KBM-7 (cell line): ENCODE data around the gene ZNF556.
A peak's percentile ranks its signal among the peaks of the same experiment; 100 is the strongest.

ENCODE experiments used
- DNase-seq: peaks from one replicate; pipeline ENCODE4 v3.0.0-alpha.2; 2015
- in situ Hi-C: fragments of 300-500 bp; cut with MboI; formaldehyde crosslinking; loops from 2 replicates; pipeline ENCODE4 v1.14.3; 2020; ENCODE audit warnings: low sequenced_read_pairs, low pct_unique_long_range_greater_than_20kb, mixed read lengths

The ZNF556 gene

DNA sequence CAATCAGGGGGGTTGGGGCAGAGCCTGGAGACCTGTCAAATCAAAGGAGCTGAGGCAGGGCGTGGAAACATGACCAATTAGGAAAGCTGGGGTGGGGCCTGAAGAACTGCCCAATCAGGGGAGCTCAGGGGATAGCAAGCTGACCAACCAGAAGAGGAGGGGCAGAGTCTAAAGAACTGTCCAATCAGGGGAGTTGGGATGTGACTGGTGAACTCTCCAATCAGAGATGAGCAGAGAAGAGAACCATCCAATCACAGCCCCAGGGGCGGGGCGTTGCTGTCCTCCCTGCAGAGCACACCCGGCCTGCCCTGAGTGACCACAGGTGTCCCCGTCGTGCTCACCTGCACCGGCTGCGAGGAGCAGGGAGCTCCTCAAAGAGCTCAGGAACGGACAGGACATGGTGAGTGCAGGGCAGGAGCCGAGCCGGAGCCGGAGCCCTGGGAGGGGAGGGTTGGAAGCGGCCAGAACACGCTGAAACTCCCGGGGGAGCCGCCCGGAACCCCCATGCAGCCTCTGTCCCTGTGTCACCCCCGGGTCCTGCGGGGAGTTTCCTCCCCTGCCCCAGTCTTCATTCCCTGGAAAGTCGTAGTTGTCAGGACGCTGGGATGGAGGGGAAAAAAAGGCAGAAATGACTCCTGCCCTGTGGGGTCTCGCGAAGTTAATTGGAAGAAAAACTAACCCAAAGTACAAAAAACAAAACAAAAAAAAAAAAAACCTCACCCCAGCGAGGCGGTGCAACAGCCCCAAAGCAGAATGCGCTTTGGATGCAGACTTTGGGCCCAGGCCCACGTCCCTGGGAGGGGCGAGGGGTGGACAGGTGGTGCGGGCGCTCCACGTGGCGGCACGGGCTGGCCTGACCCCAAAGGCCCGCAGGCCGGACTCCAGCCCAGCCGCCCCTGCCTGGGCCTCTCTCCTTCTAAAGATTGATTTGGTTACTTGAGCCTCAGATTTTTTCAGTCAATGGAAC lies at the start of gene ZNF556:
TSS of gene ZNF556 (plus strand) at position 311 of the 967 bp plus-strand sequence. CDS start at position 398, 87 bp downstream.
- in situ Hi-C loops, result no loop called here
- DNase-seq, result no peak

DNA sequence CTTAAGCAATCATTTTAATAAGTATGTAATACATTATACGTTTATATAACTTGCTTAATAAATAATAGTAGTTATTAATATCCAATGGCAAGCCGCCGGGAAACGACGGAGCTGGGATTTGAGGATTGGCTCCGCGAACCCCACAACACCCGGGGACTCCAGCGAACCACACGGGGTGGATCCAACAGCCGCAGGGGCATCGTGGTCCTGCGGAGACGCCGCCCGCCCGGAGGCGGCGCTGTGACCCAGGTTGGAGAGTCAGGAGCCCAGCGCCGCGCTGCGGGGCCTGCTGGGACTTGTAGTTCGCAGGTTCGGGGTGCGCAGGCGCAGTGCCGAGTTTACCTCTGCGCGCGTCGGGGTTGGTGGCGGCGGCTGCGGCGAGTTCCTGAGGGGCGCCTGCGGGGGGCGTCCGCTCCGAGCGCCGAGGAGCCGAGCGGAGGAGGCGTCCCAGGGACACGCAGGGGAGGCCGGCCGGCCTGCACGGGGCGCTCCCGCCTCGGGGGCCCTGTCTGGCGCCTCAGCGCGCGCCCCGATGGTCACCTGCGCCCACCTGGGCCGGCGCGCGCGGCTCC lies 47.5 kb upstream of the ZNF556 start, which contains the start of gene ZNF554:
TSS of gene ZNF554 (plus strand) at position 329 of the 572 bp plus-strand sequence. CDS start at position 533, 204 bp downstream.
- peak; percentile 98 for DNase-seq
- in situ Hi-C loops, result no loop called here

DNA sequence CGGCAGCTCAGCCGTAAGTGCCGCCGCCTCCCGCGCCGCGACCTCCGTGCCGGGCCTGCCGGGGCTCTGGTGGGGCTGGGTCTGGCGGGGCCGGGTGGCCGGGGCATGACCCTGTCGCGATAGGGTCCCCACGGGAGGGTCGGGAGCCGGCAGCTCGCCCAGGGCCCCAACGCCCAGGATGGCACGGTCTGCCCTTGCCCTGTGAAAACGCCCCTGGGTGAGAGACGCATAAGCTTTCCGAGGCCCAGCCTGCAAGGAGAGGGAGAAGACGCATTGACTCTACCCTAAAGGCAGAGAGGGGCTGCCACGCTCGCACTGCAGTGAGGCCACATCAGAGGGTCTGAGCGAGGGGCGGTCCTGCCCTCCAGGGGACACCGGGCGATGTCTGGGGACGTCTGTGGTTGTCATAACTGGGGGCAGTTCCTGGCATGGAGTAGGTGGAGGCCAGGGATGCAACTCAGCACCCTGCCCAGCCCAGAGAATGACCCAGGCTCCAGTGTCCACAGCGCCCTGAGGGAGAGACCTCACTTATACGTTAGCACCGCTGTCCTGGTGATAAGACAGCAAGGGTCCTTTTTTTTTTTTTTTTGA lies 46.9 kb upstream of the ZNF556 start:
- in situ Hi-C loops, result no loop called here
- DNase-seq, result peak; percentile 19

DNA sequence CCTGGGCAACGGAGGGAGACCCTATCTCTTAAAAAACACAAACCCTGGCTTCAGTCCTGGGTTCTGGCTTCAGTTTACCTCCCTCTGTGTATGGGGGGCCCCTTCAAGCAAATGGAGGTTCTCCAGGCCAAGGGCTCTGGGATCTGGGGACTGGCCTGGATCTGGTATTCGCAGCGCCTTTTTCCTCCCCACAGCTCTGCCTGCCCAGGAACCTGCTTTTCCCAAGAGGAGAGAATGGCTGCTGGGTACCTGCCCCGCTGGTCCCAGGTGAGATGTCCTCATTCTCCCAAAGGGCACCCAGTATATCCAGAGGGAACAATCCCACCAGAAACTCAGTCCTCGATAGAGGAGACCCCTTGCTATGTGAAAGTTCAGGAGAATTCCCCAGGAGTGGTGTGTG lies 44.3 kb upstream of the ZNF556 start:
- DNase-seq, result no peak
- in situ Hi-C loops, result no loop called here

DNA sequence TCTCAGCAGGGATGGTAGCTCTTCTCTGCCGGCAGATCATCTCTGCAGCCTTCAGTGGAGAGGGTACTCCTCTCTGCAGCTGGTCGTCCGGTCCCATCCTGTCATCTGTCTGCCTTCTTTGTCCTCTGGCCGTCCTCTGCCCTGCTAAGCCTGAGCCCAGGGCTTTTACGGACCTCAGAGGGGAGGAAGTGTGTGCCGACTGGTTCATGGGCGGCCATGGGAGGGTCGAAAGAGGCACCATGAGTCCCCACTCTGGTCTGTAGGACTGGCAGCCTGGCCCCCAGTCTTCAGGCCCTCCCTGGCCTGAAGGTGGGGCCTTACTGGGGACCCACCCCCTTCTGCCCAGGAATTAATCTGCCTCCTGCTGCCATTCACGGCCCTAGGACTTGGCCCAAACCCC lies 43.5 kb upstream of the ZNF556 start:
- DNase-seq, result no peak
- in situ Hi-C loops, result no loop called here

DNA sequence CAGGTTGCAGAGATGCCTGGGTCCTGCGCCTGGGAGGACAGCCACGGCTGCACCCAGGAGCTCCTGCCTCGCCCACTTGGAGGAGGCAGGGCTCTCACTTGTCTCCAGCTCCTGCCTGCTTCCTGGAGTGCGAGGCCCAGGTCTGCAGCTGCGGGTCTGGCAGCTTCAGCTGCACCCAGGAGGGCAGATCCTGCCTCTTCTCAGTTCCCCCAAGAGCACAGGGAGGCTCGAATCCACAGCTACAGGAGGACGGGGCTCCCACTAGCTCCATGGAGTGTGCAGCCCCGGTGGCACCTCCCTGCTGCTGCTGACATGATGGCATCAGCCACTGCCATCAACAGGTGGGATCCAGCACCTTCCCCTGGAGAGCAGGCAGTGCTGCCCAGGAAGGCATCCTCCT lies 43.0 kb upstream of the ZNF556 start:
- DNase-seq, result no peak
- in situ Hi-C loops, result no loop called here

DNA sequence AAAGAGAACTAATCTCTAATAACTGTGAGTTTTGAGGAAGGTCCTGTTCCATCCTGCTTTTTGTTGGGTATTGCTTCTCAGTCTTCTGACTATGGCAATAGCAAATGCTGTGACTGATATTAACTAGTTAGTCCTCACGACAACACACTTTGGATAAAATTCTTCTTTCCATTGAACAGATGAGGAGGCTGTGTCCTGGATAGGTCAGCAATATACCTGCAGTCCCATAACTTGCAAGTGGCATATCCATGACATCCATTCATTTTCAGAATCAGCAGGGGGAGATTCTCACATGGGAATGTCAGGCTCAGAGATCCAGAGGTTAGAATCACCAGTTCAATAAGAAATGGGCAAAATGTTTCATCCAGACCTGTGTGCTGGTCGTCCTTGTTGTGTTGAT lies 40.1 kb upstream of the ZNF556 start:
- in situ Hi-C loops, result no loop called here
- DNase-seq, result no peak

DNA sequence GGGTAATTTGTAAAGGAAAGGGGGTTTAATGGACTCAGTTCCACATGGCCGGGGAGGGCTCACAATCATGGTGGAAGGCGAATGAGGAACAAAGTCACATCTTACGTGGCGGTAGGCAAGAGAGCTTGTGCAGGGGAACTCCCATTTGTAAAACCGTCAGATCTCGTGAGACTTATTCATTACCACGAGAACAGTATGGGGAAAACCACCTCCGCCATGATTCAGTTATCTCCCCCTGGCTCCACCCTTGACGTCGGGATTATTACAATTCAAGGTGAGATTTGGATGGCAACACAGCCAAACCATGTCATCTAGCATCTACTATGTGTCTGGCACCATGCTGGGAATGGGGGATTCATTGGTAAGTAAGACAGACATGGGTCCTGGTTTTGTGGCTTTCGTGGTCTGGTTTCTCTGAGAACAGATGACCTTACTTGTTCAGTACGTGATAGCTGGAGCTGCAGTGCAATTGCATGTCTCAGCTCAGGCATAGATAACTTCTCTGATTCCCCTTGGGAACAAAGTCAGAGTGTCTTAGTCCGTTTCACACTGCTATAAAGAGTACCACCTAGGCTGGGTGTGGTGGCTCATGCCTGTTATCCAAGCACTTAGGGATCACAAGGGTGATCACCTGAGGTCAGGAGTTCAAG lies 39.2 kb upstream of the ZNF556 start:
- in situ Hi-C loops, result no loop called here
- DNase-seq, result peak; percentile 41

DNA sequence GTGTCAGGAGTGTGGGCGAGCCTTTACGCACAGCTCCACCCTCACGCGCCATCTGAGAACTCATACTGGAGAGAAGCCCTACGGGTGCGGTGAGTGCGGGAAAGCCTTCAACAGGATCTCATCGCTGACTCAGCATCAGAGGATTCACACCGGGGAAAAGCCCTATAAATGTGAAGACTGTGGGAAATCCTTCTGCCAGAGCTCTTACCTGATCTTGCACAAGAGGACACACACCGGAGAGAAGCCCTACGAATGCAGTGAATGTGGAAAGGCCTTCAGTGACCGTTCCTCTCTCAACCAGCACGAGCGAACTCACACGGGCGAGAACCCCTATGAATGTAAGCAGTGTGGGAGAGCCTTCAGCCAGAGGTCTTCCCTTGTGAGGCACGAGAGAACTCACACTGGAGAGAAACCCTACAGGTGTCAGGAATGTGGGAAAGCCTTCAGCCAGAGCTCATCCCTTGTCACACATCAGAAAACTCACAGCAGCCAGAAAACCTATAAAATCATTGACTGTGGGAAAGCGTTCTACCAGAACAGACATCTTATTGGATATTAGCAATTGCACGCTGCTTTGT lies 32.8 kb upstream of the ZNF556 start:
- no peak for DNase-seq
- in situ Hi-C loops, result no loop called here

DNA sequence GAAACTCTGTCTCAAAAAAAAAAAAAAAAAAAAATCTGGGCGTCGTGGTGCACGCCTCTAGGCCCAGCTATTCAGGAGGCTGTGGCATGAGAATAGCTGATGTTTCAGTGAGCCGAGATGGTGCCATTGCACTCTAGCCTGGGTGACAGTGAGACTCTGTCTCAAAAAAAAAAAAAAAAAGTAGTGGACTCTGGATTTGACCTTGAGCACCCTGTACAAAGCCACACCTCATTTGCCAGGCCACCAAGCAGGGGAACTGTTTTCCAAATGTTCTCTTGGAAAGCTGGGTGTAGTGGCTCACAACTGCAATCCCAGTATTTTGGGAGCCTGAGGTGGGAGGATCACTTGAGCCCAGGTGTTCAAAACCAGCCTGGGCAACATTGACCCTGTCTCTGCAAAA lies 29.7 kb upstream of the ZNF556 start:
- in situ Hi-C loops, result no loop called here
- no peak for DNase-seq

DNA sequence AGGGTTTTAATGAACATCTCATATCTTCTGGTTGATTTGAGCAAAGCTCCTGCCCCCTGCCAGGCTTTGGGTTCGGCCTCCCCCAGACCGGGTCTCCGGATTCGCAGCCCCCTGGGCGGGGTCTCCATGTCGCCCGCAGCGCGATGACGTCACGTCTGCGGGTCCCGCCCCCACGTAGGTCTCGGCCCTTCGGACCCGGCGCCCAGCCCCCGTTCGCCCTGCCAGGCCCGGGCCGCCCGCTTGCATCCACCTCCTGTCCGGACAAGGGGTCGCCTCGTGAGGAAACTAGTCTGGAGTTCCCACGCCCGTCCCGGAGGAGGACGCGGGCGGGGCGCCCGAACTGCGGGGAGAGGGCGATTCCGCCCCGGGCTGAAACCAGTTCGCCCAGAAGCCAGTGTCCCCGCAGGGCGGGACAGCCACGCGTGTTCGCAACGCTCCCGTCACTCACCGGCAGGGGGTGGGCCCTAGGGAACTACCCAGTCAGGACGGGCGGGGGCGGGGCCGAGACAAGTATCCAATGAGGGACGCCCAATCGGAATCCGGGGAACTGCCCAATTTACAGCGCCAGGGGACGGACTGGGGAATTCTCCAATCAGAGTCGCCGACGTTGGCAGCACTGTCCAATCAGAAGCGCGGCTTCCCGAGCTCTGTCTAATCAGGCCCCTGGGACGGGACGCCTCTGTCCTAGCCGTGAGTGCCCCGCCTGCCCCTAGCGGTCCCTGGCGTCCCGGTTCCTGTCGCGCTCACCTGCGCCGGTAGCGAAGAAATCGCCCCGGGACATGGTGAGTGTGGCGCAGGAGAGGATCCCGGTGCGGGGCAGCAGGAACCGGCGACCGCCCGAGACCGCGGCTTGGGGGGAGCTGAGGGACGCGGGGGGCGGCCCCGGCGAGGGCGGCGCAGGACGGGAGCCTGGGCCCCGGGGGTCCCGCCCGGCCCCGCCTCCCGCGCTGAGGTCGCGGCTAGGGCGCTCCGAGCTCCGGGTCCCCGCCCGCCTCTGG lies 26.0 kb upstream of the ZNF556 start, which contains the start of gene ZNF555:
TSS of gene ZNF555 (plus strand) at position 682 of the 998 bp plus-strand sequence. CDS start at position 780, 98 bp downstream.
- in situ Hi-C loops, result no loop called here
- peak; percentile 99 for DNase-seq

DNA sequence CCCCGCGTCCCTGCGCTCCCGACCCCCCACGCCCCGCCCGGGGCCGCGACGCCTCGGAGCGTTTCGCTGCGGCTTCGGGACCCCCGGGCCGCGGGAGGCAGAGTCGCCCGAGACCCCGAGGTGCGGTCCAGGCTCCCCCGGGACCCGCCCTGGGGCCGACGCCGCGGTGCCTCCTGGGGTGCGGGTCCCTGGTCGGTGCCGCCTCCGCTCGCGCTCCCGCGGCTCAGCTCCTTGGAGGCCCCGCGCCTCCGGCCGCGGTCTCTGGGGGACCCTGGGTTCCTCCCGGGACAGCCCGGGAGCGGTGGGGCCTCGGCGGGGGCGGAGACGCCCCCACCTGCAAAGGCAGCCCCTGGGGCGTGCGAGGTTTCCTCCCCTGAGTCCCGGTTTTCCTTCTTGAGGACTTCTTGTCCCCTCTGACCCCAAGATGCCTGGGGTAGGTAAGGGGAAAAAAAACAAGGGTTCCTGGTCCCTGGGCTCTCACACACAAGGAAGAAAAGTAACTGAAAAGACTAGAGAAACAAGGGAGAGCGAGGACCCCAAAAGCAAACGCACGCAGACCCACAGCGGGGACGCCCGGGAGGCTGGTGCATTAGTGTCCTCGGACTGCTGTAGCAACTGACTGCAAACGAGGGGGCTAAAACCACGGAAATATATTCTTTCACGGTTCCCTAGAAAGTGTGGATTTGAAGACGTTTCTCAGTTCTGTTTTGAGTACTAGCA lies 25.1 kb upstream of the ZNF556 start:
- in situ Hi-C loops, result no loop called here
- no peak for DNase-seq

DNA sequence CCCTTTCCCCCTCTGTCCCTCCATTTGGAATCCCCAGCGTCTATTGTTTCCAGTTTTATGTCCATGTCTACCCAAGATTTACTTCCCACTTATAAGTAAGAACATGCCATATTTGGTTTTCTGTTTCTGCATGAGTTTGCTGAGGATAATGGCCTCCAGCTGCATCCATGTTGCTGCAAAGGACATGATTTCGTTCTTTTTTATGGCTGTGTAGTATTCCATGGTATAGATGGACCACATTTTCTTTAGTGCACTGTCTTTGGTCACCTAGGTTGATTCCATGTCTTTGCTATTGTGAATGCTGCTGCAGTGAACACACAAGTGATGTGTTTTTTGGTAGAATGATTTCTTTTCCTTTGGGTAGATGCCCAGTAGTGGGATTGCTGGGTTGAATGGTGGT lies 22.0 kb upstream of the ZNF556 start:
- in situ Hi-C loops, result no loop called here
- no peak for DNase-seq

DNA sequence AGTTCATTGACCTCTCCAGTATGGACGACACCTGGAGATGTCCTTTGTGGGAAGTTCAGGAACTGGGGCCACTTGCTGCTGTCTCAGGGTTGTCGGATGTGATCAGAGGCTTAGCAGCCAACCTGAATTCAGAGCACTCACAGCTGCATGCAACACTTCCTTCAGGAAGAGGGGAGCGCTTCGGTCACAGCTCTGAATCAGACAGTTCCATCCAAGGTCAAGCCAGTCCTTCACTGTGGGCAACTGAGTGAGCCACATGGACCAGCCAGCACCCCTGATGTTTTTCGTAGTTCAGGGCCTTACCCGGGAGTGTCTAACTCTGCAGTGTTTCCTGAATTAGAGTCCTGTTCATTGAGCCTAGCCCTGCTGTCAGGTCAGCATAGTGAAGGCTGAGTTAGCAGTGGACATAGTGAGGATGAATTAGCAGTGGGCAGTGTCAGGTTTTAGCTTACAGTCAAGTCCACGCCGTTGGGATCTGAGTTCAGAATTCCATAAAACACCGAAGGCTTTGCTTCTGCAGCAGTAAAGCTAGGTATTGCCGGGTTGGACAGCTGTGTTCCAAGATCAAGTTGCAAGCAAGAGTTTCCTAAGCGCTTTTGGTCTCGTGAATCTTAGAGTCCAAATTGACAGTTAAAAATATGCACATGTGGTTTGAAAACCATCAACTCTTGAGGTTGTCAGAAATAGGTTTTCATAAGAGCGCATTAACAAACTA lies 20.8 kb upstream of the ZNF556 start:
- DNase-seq, result no peak
- in situ Hi-C loops, result no loop called here

DNA sequence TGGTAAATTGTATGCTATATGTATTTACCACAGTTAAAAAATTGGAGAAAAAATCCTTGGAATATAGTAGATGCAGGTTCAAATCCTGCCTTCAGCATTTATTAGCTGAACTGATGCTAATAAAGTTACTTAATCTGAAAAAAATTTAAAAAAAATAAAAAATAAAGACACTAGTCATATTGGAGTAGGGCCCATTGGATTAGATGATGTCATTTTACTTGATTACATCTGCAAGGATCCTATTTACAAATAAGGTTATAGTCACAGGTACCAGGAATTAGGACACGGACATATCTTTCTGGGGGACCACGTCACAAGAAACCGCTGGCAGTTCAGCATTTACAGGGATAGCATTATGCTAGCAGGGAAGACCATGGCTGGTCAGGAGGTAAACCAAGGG lies 19.6 kb upstream of the ZNF556 start:
- in situ Hi-C loops, result no loop called here
- no peak for DNase-seq

DNA sequence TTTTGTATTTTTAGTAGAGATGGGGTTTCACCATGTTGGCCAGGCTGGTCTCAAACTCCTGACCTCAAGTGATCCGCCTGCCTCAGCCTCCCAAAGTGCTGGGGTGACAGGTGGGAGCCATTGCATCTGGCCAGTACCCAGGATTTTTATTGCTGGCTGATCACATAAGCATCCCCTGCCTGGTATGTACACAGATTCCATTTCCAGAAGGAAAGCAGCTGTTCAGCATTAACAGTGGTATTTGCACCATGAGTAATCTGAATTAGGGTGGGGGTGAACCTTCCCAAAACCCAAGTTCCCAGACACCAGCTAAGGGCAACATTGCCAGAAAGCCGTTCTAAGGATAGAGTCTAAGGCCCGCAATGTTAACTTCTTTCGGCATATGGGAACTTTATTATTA lies 18.5 kb upstream of the ZNF556 start:
- no peak for DNase-seq
- in situ Hi-C loops, result no loop called here
